Vein endothelial cell (primary cell): ENCODE data around the gene IL18BP. TPM values are rescaled to one million over a fixed set of nuclear protein-coding genes. Genes with fewer than 3 reads are reported as not detected.

Experiments
- small RNA-seq: library from RNA; depleted of rRNA; stranded (forward); fragments of <200 nt; gene quantifications from one replicate; pipeline ENCODE3, GENCODE V24; 2012
- total RNA-seq: library from RNA; depleted of rRNA; stranded (reverse); fragments of >200 nt; gene quantifications from 2 replicates; pipeline ENCODE4 v1.2.3, GENCODE V29; 2012

Gene IL18BP
- total RNA-seq: 5.4 and 9.1 TPM in 2 replicates

DNA sequence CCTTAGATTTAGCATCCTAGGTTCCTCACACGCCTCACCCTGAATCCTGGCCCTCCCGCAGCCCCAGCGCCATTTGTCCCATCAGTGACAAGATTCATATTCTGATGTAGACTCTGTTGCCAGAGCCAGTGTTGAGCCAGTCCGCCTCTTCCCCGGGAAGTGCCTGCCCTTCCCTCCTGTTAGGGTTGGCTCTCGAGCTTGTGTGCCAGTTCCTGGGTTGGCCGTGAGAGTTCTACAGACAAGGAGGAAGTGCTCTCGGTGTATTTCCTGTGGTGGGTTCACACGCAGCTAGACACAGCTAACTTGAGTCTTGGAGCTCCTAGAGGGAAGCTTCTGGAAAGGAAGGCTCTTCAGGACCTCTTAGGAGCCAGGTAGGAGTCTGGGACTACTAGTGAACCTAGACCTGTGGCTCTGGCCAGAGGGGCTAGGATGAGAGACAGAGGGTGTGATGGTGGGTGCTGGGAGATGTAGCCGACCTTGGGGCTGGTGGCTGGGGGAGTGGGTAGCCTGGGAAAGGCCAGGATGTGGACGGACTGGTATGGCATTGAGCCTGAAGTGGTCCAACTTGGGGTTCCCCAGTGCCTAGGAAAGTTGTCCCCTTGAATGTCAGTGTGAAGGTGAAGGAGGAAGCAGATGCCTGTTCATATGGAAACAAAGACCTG lies at the start of gene IL18BP:
IL18BP (plus strand) TSS at position 261 of the 662 bp plus-strand sequence. CDS start 1,076 bp downstream, outside the sequence.

Small RNA genes within 50 kb of the gene (small RNA-seq; reads per million reads assigned to genes)
- not detected for gene RNU6-72P

Other genes starting within 250 kb of the IL18BP start
- gene DEFB108B, start 165.7 kb upstream of the IL18BP start, total RNA-seq: not detected in 2 replicates
- not detected in 2 replicates for gene DEFB131B, start 120.5 kb upstream of the IL18BP start, total RNA-seq
- gene XNDC1N, start 70.3 kb upstream of the IL18BP start, total RNA-seq: 8.1 and 10.5 TPM in 2 replicates
- gene RNF121, start 69.9 kb upstream of the IL18BP start, total RNA-seq: 52.7 and 66.3 TPM in 2 replicates
- 168 and 194 TPM in 2 replicates for gene NUMA1, start 81.6 kb downstream of the IL18BP start, total RNA-seq
- gene LRRC51, start 81.9 kb downstream of the IL18BP start, total RNA-seq: 2.9 and 6.2 TPM in 2 replicates
- 116 and 118 TPM in 2 replicates for gene LAMTOR1, start 104.4 kb downstream of the IL18BP start, total RNA-seq
- gene TOMT, start 107.0 kb downstream of the IL18BP start, total RNA-seq: 0.10 TPM in 1 of 2 replicates, not detected in the other
- gene ANAPC15, start 113.8 kb downstream of the IL18BP start, total RNA-seq: 25.8 and 28.3 TPM in 2 replicates
- gene FOLR3, start 136.8 kb downstream of the IL18BP start, total RNA-seq: not detected in 2 replicates
- not detected in 2 replicates for gene FOLR1, start 193.2 kb downstream of the IL18BP start, total RNA-seq
- gene FOLR2, start 217.9 kb downstream of the IL18BP start, total RNA-seq: not detected in 2 replicates
- gene INPPL1, start 225.9 kb downstream of the IL18BP start, total RNA-seq: 67.0 and 80.4 TPM in 2 replicates
- gene PHOX2A, start 245.3 kb downstream of the IL18BP start, total RNA-seq: not detected in 2 replicates